AG10803 (cell line): ENCODE results near the gene MYO10.
A peak's percentile ranks its signal among the peaks of the same experiment; 100 is the strongest.

Source experiments
- DNase-seq: peaks from one replicate; pipeline ENCODE4 v3.0.0; 2010; ENCODE audit warnings: low read depth
- H3K4me3 ChIP-seq: 2 replicates; pipeline ENCODE4 v1.5.1; 2011; ENCODE audit warnings: mild to moderate bottlenecking, low read length, control low read depth
- CTCF ChIP-seq: conservative IDR thresholded peaks from 2 replicates; pipeline ENCODE4 v1.5.1; 2011; ENCODE audit warnings: mild to moderate bottlenecking, low read length, control low read depth, inconsistent platforms

The MYO10 gene

GRCh38 chr5:16863469-16863946, 72.6 kb downstream of the MYO10 start:
- H3K4me3 ChIP-seq: no peak overlapping the region
- DNase-seq: no peak
- no peak for TF ChIP-seq CTCF

- no peak for DNase-seq
- TF ChIP-seq CTCF: no peak
- H3K4me3 ChIP-seq: no peak overlapping the region
Measured at GRCh38 chr5:16862777-16863176, 73.3 kb downstream of the MYO10 start.

GRCh38 chr5:16859346-16859745, 76.7 kb downstream of the MYO10 start:
- no peak for DNase-seq
- no peak for TF ChIP-seq CTCF

GRCh38 chr5:16858151-16858550, 77.9 kb downstream of the MYO10 start:
- H3K4me3 ChIP-seq: no peak overlapping the region
- no peak for DNase-seq
- TF ChIP-seq CTCF: no peak

More at GRCh38 chr5:16859346-16859745, 76.7 kb downstream of the MYO10 start:
- H3K4me3 ChIP-seq: no peak overlapping the region

- no peak overlapping the region for H3K4me3 ChIP-seq
- DNase-seq: peak; percentile 36
- no peak for TF ChIP-seq CTCF
Measured at GRCh38 chr5:16857635-16858034, 78.5 kb downstream of the MYO10 start.

- no peak overlapping the region for H3K4me3 ChIP-seq
- peak; percentile 60 for DNase-seq
- no peak for TF ChIP-seq CTCF
Measured at GRCh38 chr5:16856531-16856930, 79.6 kb downstream of the MYO10 start.

GRCh38 chr5:16855898-16856297, 80.2 kb downstream of the MYO10 start:
- TF ChIP-seq CTCF: no peak
- no peak overlapping the region for H3K4me3 ChIP-seq
- DNase-seq: no peak
